Erythroblast (primary cell): ENCODE data around the gene CACNA1C.

Experiments
- GATA1 ChIP-seq: IDR thresholded peaks from 2 replicates; pipeline ENCODE4 v1.6.1; 2011; ENCODE audit warnings: low read depth, mild to moderate bottlenecking, control low read depth, low read length, moderate library complexity
- POLR2A ChIP-seq: IDR thresholded peaks from 2 replicates; pipeline ENCODE4 v1.6.1; 2011; ENCODE audit warnings: mild to moderate bottlenecking, low read length

DNA sequence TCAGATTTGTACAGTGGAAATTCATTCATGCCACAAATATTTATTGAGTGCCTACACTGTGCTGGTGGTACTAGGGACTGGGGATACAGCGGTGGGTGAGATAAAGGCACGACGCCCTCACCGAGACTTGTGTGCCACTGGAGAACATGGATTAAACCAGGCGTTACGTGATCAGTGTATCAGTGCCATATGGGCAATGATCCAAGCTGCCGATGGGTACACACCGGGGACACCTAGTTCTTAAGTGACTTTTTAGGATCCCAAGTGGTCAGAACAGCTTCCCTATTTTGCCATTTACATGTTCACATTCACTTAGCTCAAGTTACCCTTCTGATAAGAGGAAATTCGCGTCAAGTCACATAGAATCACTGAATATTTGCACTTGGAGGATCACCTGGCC lies 236.7 kb downstream of the CACNA1C start:
- TF ChIP-seq POLR2A (no peak), GATA1 (no peak)
